Activated CD4-positive, alpha-beta T cell treated with anti-CD3 and anti-CD28 coated beads, Interleukin-2, amount 10 ng/mL, durations not matched to agents 7 days and 5 days (primary cell): ENCODE measurements around the gene SYNGR4. TPM values are rescaled to one million over a fixed set of nuclear protein-coding genes. Genes with fewer than 3 reads are reported as not detected.
"Not testable (repeated sequence)": the region's sequence is repeated elsewhere in the genome, so short reads cannot be mapped to it uniquely, and the experiment has no call there.

Experiments
- CTCF ChIA-PET: fragments of 350-600 bp; sonication (Branson Sonifier 250); formaldehyde crosslinking; loops from one replicate; lab custom pipeline; 2021; ENCODE audit warnings: antibody characterized with exemption; lab: Charles Lee
- POLR2A ChIA-PET: fragments of 350-600 bp; sonication (Branson Sonifier 250); formaldehyde crosslinking; loops from one replicate; lab custom pipeline; 2021; ENCODE audit warnings: antibody characterized with exemption; lab: Charles Lee
- DNase-seq: peaks from one replicate; pipeline ENCODE4 v3.0.0-alpha.2; 2020
- H3K27ac Mint-ChIP-seq: one replicate; pipeline ENCODE4 v1.8.0; 2021; ENCODE audit warnings: mild to moderate bottlenecking, moderate library complexity, mixed read lengths
- H3K27me3 Mint-ChIP-seq: one replicate; pipeline ENCODE4 v1.8.0; 2021; ENCODE audit warnings: mixed read lengths
- H3K36me3 Mint-ChIP-seq: one replicate; pipeline ENCODE4 v1.8.0; 2021; ENCODE audit warnings: low read depth, mixed read lengths
- H3K4me1 Mint-ChIP-seq: one replicate; pipeline ENCODE4 v1.8.0; 2021; ENCODE audit warnings: mixed read lengths
- H3K4me3 Mint-ChIP-seq: one replicate; pipeline ENCODE4 v1.8.0; 2021; ENCODE audit warnings: mild to moderate bottlenecking, moderate library complexity, mixed read lengths
- H3K9me3 Mint-ChIP-seq: one replicate; pipeline ENCODE4 v1.8.0; 2021; ENCODE audit warnings: mixed read lengths
- total RNA-seq, 2 experiments: library from RNA; stranded (reverse); gene quantifications; one replicate each; pipeline ENCODE4 v1.2.3, GENCODE V29; 2021

SYNGR4 gene
- total RNA-seq, 2 experiments from 2014 or later, result not detected

DNA sequence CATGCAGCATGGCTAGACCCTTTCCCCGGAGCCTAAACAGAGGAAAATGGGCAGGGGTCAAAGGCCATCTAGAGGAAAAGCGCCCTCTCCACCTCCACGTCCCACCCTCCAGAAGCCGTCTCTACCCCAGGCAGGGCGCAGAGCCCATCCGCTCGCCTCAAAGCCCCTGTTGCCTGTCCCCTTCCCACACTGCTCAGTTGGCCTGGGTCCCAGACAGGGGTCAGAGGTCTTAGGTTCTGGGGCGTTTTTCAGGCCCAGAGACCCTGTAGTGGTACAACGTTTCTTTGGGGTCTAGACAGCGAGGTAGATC, 712 bp upstream of the SYNGR4 start:
- Mint-ChIP-seq H3K9me3 (no peaks in the 10 kb centered on the region), H3K4me3 (peak overlapping the region; percentile 79), H3K4me1 (peaks cover 20% of the 10 kb centered on the region), H3K36me3 (peaks cover 9% of the 10 kb centered on the region), H3K27me3 (no peaks in the 10 kb centered on the region), H3K27ac (peak overlapping the region; percentile 92)
- ChIA-PET POLR2A (interaction anchor here (0.5 to 1.2 kb wide), 3 partner anchors 29 to 1979 kb away, joined by 4 to 5 read pairs (median 4); a partner anchor contains a TSS), CTCF (interaction anchor here (0.7 to 1.8 kb wide), 9 partner anchors 9 to 127 kb away, joined by 3 to 15 read pairs (median 5); partner anchors contain the start of gene KDELR1)
- DNase-seq, result no peak

- H3K36me3 Mint-ChIP-seq, result peaks cover 9% of the 10 kb centered on the region
- H3K27me3 Mint-ChIP-seq, result no peaks in the 10 kb centered on the region
- CTCF ChIA-PET, result interaction anchor here (0.7 to 3.0 kb wide), 7 partner anchors 8 to 44 kb away, joined by 3 to 15 read pairs (median 3); partner anchors contain the start of gene KDELR1
- peaks cover 20% of the 10 kb centered on the region for H3K4me1 Mint-ChIP-seq
- POLR2A ChIA-PET, result no interaction called here
- no peak for DNase-seq
- no peaks in the 10 kb centered on the region for H3K9me3 Mint-ChIP-seq
- H3K4me3 Mint-ChIP-seq, result peak overlapping the region; percentile 79
- H3K27ac Mint-ChIP-seq, result peak overlapping the region; percentile 92
Measured at GRCh38 chr19:48364598-48365348, 606 bp downstream of the SYNGR4 start.

GRCh38 chr19:48365602-48366001, 1.4 kb downstream of the SYNGR4 start:
- ChIA-PET CTCF (interaction anchor here (0.9 to 3.0 kb wide), 2 partner anchors 25 to 32 kb away, joined by 3 to 14 read pairs; no protein-coding TSS in a partner anchor), POLR2A (no interaction called here)
- no peak overlapping the region for H3K27ac Mint-ChIP-seq

DNA sequence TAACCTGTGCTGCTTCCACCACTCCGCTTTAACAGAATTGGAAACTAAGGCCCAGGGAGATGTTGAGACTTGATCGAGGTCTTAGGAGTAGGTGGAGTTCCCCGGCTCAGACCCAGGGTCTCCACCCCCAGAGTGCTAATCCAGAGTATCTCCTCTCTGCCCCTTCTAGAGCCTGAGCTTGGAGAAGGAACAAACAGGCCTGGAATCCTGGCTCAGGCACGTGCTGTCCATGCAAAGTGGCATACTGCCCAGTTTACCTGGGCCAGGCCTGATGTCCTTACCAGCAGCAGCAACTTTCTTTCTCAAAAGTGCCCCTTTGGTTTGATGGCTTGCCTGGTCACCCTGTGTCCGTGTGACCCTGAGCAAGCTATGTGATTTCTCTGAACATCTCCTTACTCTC, 3.7 kb downstream of the SYNGR4 start:
- Mint-ChIP-seq H3K4me1 (peaks cover 10% of the 10 kb centered on the region), H3K36me3 (no peaks in the 10 kb centered on the region), H3K9me3 (no peaks in the 10 kb centered on the region), H3K4me3 (no peak overlapping the region), H3K27me3 (no peaks in the 10 kb centered on the region), H3K27ac (no peak overlapping the region)
- no peak for DNase-seq
- ChIA-PET CTCF (interaction anchor here (1.6 kb wide), 1 partner anchor 23 kb away, joined by 5 read pairs; the partner anchor contains the start of gene KDELR1), POLR2A (no interaction called here)

More at GRCh38 chr19:48365602-48366001, 1.4 kb downstream of the SYNGR4 start:
- Mint-ChIP-seq H3K36me3 (peaks cover 9% of the 10 kb centered on the region), H3K4me1 (peaks cover 20% of the 10 kb centered on the region), H3K4me3 (no peak overlapping the region), H3K9me3 (no peaks in the 10 kb centered on the region), H3K27me3 (no peaks in the 10 kb centered on the region)
- DNase-seq, result no peak

GRCh38 chr19:48368936-48369335, 4.8 kb downstream of the SYNGR4 start:
- POLR2A ChIA-PET, result no interaction called here
- no peaks in the 10 kb centered on the region for H3K27me3 Mint-ChIP-seq
- no peak for DNase-seq
- no peaks in the 10 kb centered on the region for H3K36me3 Mint-ChIP-seq
- H3K4me1 Mint-ChIP-seq, result peaks cover 7% of the 10 kb centered on the region
- H3K27ac Mint-ChIP-seq, result no peak overlapping the region
- CTCF ChIA-PET, result no interaction called here
- H3K4me3 Mint-ChIP-seq, result no peak overlapping the region
- no peaks in the 10 kb centered on the region for H3K9me3 Mint-ChIP-seq

DNA sequence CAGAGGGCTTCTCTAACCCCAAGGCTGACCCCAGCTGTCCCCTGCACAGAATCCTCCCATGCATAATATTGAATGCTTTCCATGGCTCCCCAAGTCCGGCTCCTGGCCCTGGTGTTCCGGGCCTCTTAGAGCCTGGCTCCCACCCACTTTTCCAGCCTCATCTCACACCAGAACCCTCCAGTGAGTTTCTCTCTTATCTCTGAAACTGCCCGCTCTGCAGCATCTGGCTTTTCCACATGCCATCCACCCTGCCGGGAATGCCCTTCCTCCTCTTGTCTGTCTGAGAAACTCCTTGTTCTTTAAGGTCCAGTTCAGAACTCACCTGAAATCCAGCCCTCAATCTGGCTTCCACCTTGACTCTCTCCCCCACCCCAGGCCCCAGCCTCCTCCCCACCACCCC, 6.8 kb downstream of the SYNGR4 start:
- POLR2A ChIA-PET, result no interaction called here
- CTCF ChIA-PET, result interaction anchor here (0.6 to 1.9 kb wide), 4 partner anchors 8 to 1223 kb away, joined by 3 to 5 read pairs (median 4); partner anchors contain the start of gene KDELR1

GRCh38 chr19:48371367-48371766, 7.2 kb downstream of the SYNGR4 start:
- H3K9me3 Mint-ChIP-seq, result no peaks in the 10 kb centered on the region
- H3K4me3 Mint-ChIP-seq, result no peak overlapping the region
- DNase-seq, result no peak
- POLR2A ChIA-PET, result no interaction called here
- no peak overlapping the region for H3K27ac Mint-ChIP-seq
- H3K27me3 Mint-ChIP-seq, result no peaks in the 10 kb centered on the region
- H3K4me1 Mint-ChIP-seq, result no peaks in the 10 kb centered on the region
- CTCF ChIA-PET, result interaction anchor here (0.6 to 1.9 kb wide), 5 partner anchors 8 to 1223 kb away, joined by 3 to 5 read pairs (median 3); partner anchors contain the start of gene KDELR1
- no peaks in the 10 kb centered on the region for H3K36me3 Mint-ChIP-seq

More for the DNA sequence above, 6.8 kb downstream of the SYNGR4 start:
- no peaks in the 10 kb centered on the region for H3K27me3 Mint-ChIP-seq
- no peak overlapping the region for H3K27ac Mint-ChIP-seq
- H3K4me3 Mint-ChIP-seq, result no peak overlapping the region
- DNase-seq, result no peak
- H3K9me3 Mint-ChIP-seq, result no peaks in the 10 kb centered on the region
- H3K36me3 Mint-ChIP-seq, result no peaks in the 10 kb centered on the region
- no peaks in the 10 kb centered on the region for H3K4me1 Mint-ChIP-seq

DNA sequence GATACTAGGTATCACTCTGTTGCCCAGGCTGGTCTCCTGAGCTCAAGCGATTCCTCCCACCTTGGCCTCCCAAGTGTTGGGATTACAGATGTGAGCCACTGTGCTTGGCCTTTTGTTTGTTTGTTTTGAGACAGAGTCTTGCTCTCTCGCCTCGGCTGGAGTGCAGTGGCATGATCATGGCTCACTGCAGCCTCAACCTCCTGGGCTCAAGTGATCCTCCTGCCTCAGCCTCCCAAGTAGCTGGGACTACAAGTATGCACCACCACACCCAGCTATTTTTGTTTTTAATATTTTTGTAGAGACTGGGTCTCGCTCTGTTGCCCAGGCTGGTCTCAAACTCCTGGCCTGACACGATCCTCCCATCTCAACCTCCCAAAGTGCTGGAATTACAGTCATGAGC, 7.6 kb downstream of the SYNGR4 start:
- H3K27me3 Mint-ChIP-seq, DNase-seq, H3K36me3 Mint-ChIP-seq, H3K4me3 Mint-ChIP-seq, H3K9me3 Mint-ChIP-seq, H3K4me1 Mint-ChIP-seq, POLR2A ChIA-PET, H3K27ac Mint-ChIP-seq: not testable (repeated sequence)
- CTCF ChIA-PET, result interaction anchor here (0.6 to 1.9 kb wide), 4 partner anchors 9 to 1223 kb away, joined by 3 to 5 read pairs (median 4); partner anchors contain the start of gene KDELR1

GRCh38 chr19:48372904-48373303, 8.7 kb downstream of the SYNGR4 start:
- Mint-ChIP-seq H3K4me1 (no peaks in the 10 kb centered on the region), H3K9me3 (no peaks in the 10 kb centered on the region), H3K36me3 (no peaks in the 10 kb centered on the region), H3K27me3 (no peaks in the 10 kb centered on the region), H3K4me3 (no peak overlapping the region), H3K27ac (peak overlapping the region; percentile 50)
- CTCF ChIA-PET, result interaction anchor here (1.1 to 1.5 kb wide), 2 partner anchors 9 to 19 kb away, joined by 3 read pairs; partner anchors contain the start of genes SYNGR4 and TMEM143
- no peak for DNase-seq
- POLR2A ChIA-PET, result no interaction called here

DNA sequence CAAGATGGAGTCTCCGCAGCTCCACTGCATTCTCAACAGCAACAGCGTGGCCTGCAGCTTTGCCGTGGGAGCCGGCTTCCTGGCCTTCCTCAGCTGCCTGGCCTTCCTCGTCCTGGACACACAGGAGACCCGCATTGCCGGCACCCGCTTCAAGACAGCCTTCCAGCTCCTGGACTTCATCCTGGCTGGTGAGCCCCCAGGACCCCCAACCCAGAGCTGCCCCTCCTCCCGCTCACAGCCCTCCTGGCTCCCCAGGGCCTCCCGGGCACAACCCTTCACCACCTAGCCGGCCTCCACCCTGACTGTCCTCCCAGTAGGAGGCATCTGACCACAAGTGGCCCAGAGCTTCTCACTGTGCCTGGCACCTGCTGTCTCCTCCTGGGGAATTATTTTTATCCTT, 9.4 kb downstream of the SYNGR4 start:
- Mint-ChIP-seq H3K4me1 (no peaks in the 10 kb centered on the region), H3K36me3 (no peaks in the 10 kb centered on the region), H3K27me3 (no peaks in the 10 kb centered on the region), H3K27ac (no peak overlapping the region), H3K9me3 (no peaks in the 10 kb centered on the region), H3K4me3 (no peak overlapping the region)
- ChIA-PET POLR2A (no interaction called here), CTCF (interaction anchor here (0.6 to 1.5 kb wide), 4 partner anchors 9 to 147 kb away, joined by 3 to 4 read pairs (median 3); partner anchors contain the start of genes SYNGR4 and TMEM143)
- DNase-seq, result no peak

DNA sequence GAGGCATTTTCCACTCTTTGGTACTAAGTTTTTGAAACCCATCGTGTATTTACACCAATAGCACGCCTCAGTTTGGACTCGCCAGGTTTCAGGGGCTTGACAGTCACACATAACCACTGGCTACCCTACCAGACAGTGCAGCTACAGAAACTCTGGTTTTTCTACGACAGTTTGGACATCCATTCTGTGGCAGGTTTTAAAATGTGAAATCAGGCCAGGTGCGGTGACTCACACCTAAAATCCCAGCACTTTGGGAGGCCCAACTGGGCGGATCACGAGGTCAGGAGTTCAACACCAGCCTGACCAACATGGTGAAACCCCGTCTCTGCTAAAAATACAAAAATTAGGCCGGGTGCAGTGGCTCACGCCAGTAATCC, 14.0 kb downstream of the SYNGR4 start:
- no peak overlapping the region for H3K27ac Mint-ChIP-seq
- H3K4me3 Mint-ChIP-seq, result no peak overlapping the region
- peaks cover 5% of the 10 kb centered on the region for H3K4me1 Mint-ChIP-seq
- H3K36me3 Mint-ChIP-seq, result peaks cover 14% of the 10 kb centered on the region
- H3K27me3 Mint-ChIP-seq, result no peaks in the 10 kb centered on the region
- POLR2A ChIA-PET, result no interaction called here
- no peaks in the 10 kb centered on the region for H3K9me3 Mint-ChIP-seq
- DNase-seq, result no peak
- CTCF ChIA-PET, result no interaction called here

DNA sequence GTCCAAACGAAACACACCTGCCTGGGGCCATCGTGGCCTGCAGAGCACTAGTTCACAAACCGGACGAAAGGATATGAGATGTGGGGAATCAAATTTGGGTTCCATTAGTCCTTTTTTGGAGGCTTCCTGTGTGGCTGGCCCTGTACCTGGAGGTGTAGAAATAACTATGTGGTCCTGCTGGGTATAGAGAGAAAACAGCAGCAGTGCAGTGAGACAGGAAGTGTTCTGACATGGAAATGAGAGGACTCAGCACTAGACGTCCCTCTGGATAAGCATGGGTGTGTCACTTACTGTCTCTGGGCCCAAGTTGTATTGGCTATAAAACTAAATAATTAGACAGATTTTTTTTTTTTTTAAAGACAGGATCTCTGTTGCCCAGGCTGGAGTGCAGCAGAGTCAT, 14.9 kb downstream of the SYNGR4 start:
- POLR2A ChIA-PET, result interaction anchor here (0.6 kb wide), 1 partner anchor 718 kb away, joined by 4 read pairs; no protein-coding TSS in a partner anchor
- Mint-ChIP-seq H3K4me1 (peaks cover 5% of the 10 kb centered on the region), H3K27ac (no peak overlapping the region), H3K9me3 (no peaks in the 10 kb centered on the region), H3K36me3 (peaks cover 15% of the 10 kb centered on the region), H3K27me3 (no peaks in the 10 kb centered on the region), H3K4me3 (no peak overlapping the region)
- CTCF ChIA-PET, result no interaction called here
- DNase-seq, result no peak
